Measurements from ENCODE around the gene PLD4.

PLD4 gene

GRCh38 chr14:104935026-104935650, 10.5 kb downstream of the PLD4 start:
- Histone ChIP-seq H2AK5ac (ENCODE audit: low read length) (no peak overlapping the region), H3K4me1 (ENCODE audit: control insufficient read depth in 1 of 2, insufficient read depth in 2 of 2, low read length in 2 of 2) (peaks cover 0 to 2% of the 10 kb centered on the region in 2 experiments), H3K9ac (ENCODE audit: low read length) (no peak overlapping the region), H2BK5ac (ENCODE audit: low read depth, low read length, poor library complexity) (no peak overlapping the region), H3K36me3 (ENCODE audit: control insufficient read depth in 1 of 2, insufficient read depth in 2 of 2, low read length in 2 of 2) (no peaks in the 10 kb centered on the region), H2BK120ac (ENCODE audit: insufficient read depth, low read length, poor library complexity) (no peak overlapping the region), H2AFZ (ENCODE audit: insufficient read depth, low read length, poor library complexity) (no peak overlapping the region), H3K14ac (ENCODE audit: low read length) (no peak overlapping the region), H3K9me3 (ENCODE audit: insufficient read depth, low read depth, low read length) (peaks cover 15% of the 10 kb centered on the region), H4K91ac (ENCODE audit: low read depth, low read length) (no peak overlapping the region), H2BK12ac (ENCODE audit: low read length) (no peak overlapping the region), H3K4me3 (ENCODE audit: low read depth, low read length) (no peak overlapping the region), H3K79me2 (ENCODE audit: control insufficient read depth, insufficient read depth, low read length, poor library complexity) (no peaks in the 10 kb centered on the region), H4K12ac (ENCODE audit: low read depth, low read length) (no peak overlapping the region), H3K27ac (ENCODE audit: low read depth, low read length) (no peak overlapping the region), H3K4ac (ENCODE audit: low read depth, low read length) (no peak overlapping the region), H3K27me3 (ENCODE audit: insufficient read depth, low read length) (peaks cover 48% of the 10 kb centered on the region), H3K23ac (ENCODE audit: low read length) (no peak overlapping the region), H3K79me1 (ENCODE audit: low read length) (no peaks in the 10 kb centered on the region), H3K18ac (ENCODE audit: low read length) (no peak overlapping the region), H3K4me2 (ENCODE audit: low read length) (no peak overlapping the region), H4K8ac (ENCODE audit: low read depth, low read length) (no peak overlapping the region)
- no peak for DNase-seq
- no CpG with 5 or more reads among the region's 3 CpGs for WGBS (ENCODE audit: extremely low coverage, insufficient coverage, insufficient read length)

- no peaks in the 10 kb centered on the region for H3K79me1 ChIP-seq (ENCODE audit: low read length)
- H3K4me3 ChIP-seq (ENCODE audit: low read depth, low read length): no peak overlapping the region
- H3K9ac ChIP-seq (ENCODE audit: low read length): no peak overlapping the region
- H4K91ac ChIP-seq (ENCODE audit: low read depth, low read length): no peak overlapping the region
- no CpG with 5 or more reads among the region's 2 CpGs for WGBS (ENCODE audit: extremely low coverage, insufficient coverage, insufficient read length)
- no peak for DNase-seq
- H2AK5ac ChIP-seq (ENCODE audit: low read length): no peak overlapping the region
- no peaks in the 10 kb centered on the region for H3K36me3 ChIP-seq (ENCODE audit: control insufficient read depth in 1 of 2, insufficient read depth in 2 of 2, low read length in 2 of 2)
- H3K9me3 ChIP-seq (ENCODE audit: insufficient read depth, low read depth, low read length): peaks cover 15% of the 10 kb centered on the region
- no peak overlapping the region for H2BK120ac ChIP-seq (ENCODE audit: insufficient read depth, low read length, poor library complexity)
- no peak overlapping the region for H2BK5ac ChIP-seq (ENCODE audit: low read depth, low read length, poor library complexity)
- H4K12ac ChIP-seq (ENCODE audit: low read depth, low read length): no peak overlapping the region
- H2BK12ac ChIP-seq (ENCODE audit: low read length): no peak overlapping the region
- no peak overlapping the region for H3K4me2 ChIP-seq (ENCODE audit: low read length)
- H3K79me2 ChIP-seq (ENCODE audit: control insufficient read depth, insufficient read depth, low read length, poor library complexity): no peaks in the 10 kb centered on the region
- H3K27me3 ChIP-seq (ENCODE audit: insufficient read depth, low read length): peaks cover 41% of the 10 kb centered on the region
- no peak overlapping the region for H3K4ac ChIP-seq (ENCODE audit: low read depth, low read length)
- no peak overlapping the region for H2AFZ ChIP-seq (ENCODE audit: insufficient read depth, low read length, poor library complexity)
- H3K27ac ChIP-seq (ENCODE audit: low read depth, low read length): no peak overlapping the region
- H3K4me1 ChIP-seq (ENCODE audit: control insufficient read depth in 1 of 2, insufficient read depth in 2 of 2, low read length in 2 of 2): peaks cover 0 to 2% of the 10 kb centered on the region in 2 experiments
- H3K18ac ChIP-seq (ENCODE audit: low read length): no peak overlapping the region
- H3K23ac ChIP-seq (ENCODE audit: low read length): no peak overlapping the region
- no peak overlapping the region for H3K14ac ChIP-seq (ENCODE audit: low read length)
- H4K8ac ChIP-seq (ENCODE audit: low read depth, low read length): no peak overlapping the region
These were observed 11.3 kb downstream of the PLD4 start for GRCh38 chr14:104935955-104936354.

DNA sequence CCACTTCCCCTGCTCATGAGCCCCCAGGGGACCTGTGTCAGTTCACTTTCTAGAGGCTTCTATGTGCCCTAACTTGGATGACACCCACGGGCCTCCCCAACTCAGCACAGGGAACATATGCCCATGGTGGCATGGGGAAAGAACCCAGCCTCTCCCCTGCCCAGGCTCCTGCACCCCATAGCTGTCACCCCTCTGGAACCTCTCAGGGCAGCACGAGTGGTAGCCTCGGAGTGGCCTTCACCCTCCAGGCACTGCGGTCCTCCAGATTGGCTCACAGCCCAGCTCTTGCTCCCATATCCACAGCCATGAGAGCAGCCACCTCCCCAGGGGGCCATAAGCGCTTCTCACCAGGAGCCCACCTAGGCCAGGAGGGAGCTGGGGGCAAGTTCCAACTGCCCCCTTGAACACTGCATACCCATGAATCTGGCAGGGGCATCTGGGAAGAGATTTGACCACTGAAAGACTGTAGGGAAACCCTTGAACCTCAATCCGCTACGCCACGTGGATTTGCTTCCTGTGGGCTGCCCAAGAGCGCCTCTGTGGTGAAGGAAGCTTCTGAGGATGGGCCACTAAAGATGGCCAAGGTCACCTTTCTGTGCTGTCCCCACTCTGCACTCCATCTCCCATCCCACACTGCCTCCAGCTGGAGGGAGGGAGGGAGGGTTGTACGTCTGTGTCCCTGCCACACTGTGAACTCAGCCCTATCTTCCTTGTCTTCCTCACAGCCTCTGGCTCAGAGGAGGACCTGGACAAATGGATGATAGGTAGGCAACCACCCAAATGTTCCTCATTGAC, 11.9 kb downstream of the PLD4 start:
- Histone ChIP-seq H2BK120ac (ENCODE audit: insufficient read depth, low read length, poor library complexity) (no peak overlapping the region), H2AFZ (ENCODE audit: insufficient read depth, low read length, poor library complexity) (no peak overlapping the region), H3K79me1 (ENCODE audit: low read length) (no peaks in the 10 kb centered on the region), H3K18ac (ENCODE audit: low read length) (no peak overlapping the region), H3K27me3 (ENCODE audit: insufficient read depth, low read length) (peaks cover 36% of the 10 kb centered on the region), H3K4ac (ENCODE audit: low read depth, low read length) (no peak overlapping the region), H3K9me3 (ENCODE audit: insufficient read depth, low read depth, low read length) (peaks cover 14% of the 10 kb centered on the region), H3K4me1 (ENCODE audit: control insufficient read depth in 1 of 2, insufficient read depth in 2 of 2, low read length in 2 of 2) (peaks cover 0 to 2% of the 10 kb centered on the region in 2 experiments), H3K36me3 (ENCODE audit: control insufficient read depth in 1 of 2, insufficient read depth in 2 of 2, low read length in 2 of 2) (no peaks in the 10 kb centered on the region), H4K8ac (ENCODE audit: low read depth, low read length) (no peak overlapping the region), H3K23ac (ENCODE audit: low read length) (no peak overlapping the region), H4K12ac (ENCODE audit: low read depth, low read length) (no peak overlapping the region), H2BK12ac (ENCODE audit: low read length) (no peak overlapping the region), H3K27ac (ENCODE audit: low read depth, low read length) (no peak overlapping the region), H2AK5ac (ENCODE audit: low read length) (no peak overlapping the region), H3K9ac (ENCODE audit: low read length) (no peak overlapping the region), H3K4me3 (ENCODE audit: low read depth, low read length) (no peak overlapping the region), H3K79me2 (ENCODE audit: control insufficient read depth, insufficient read depth, low read length, poor library complexity) (no peaks in the 10 kb centered on the region), H4K91ac (ENCODE audit: low read depth, low read length) (no peak overlapping the region), H3K14ac (ENCODE audit: low read length) (no peak overlapping the region), H2BK5ac (ENCODE audit: low read depth, low read length, poor library complexity) (no peak overlapping the region), H3K4me2 (ENCODE audit: low read length) (no peak overlapping the region)
- WGBS (ENCODE audit: extremely low coverage, insufficient coverage, insufficient read length): no CpG with 5 or more reads among the region's 10 CpGs
- DNase-seq: no peak

DNA sequence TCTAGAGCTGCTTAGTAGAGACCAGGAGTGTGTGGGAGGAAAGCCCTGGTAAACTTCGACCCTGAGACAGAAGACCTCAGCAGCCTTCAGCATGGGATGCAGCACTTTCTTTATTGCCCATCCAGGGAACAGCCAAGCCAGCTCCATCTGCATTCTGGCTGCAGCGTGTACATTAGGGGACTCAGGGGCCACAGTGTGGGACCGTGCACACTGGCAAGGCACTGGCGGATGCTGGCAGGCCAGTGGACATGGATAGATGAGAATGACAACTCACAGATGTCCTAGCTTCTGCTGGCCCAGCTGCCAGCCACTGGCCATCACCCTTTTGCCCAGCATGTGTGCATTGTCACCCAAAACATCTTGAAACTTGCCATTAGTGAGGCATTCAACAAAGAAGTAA, 12.5 kb downstream of the PLD4 start:
- Histone ChIP-seq H2AK5ac (ENCODE audit: low read length) (no peak overlapping the region), H2AFZ (ENCODE audit: insufficient read depth, low read length, poor library complexity) (no peak overlapping the region), H3K9ac (ENCODE audit: low read length) (no peak overlapping the region), H3K9me3 (ENCODE audit: insufficient read depth, low read depth, low read length) (peaks cover 17% of the 10 kb centered on the region), H3K4me1 (ENCODE audit: control insufficient read depth in 1 of 2, insufficient read depth in 2 of 2, low read length in 2 of 2) (peaks cover 0 to under 1% of the 10 kb centered on the region in 2 experiments), H4K91ac (ENCODE audit: low read depth, low read length) (no peak overlapping the region), H2BK5ac (ENCODE audit: low read depth, low read length, poor library complexity) (no peak overlapping the region), H3K79me1 (ENCODE audit: low read length) (no peaks in the 10 kb centered on the region), H3K27me3 (ENCODE audit: insufficient read depth, low read length) (peaks cover 30% of the 10 kb centered on the region), H3K14ac (ENCODE audit: low read length) (no peak overlapping the region), H3K4me2 (ENCODE audit: low read length) (no peak overlapping the region), H3K79me2 (ENCODE audit: control insufficient read depth, insufficient read depth, low read length, poor library complexity) (no peaks in the 10 kb centered on the region), H3K23ac (ENCODE audit: low read length) (no peak overlapping the region), H3K27ac (ENCODE audit: low read depth, low read length) (no peak overlapping the region), H3K18ac (ENCODE audit: low read length) (no peak overlapping the region), H4K12ac (ENCODE audit: low read depth, low read length) (no peak overlapping the region), H3K4me3 (ENCODE audit: low read depth, low read length) (no peak overlapping the region), H4K8ac (ENCODE audit: low read depth, low read length) (no peak overlapping the region), H3K36me3 (ENCODE audit: control insufficient read depth in 1 of 2, insufficient read depth in 2 of 2, low read length in 2 of 2) (no peaks in the 10 kb centered on the region), H3K4ac (ENCODE audit: low read depth, low read length) (no peak overlapping the region), H2BK120ac (ENCODE audit: insufficient read depth, low read length, poor library complexity) (no peak overlapping the region), H2BK12ac (ENCODE audit: low read length) (no peak overlapping the region)
- DNase-seq: no peak
- no CpG with 5 or more reads among the region's 4 CpGs for WGBS (ENCODE audit: extremely low coverage, insufficient coverage, insufficient read length)
